ENCODE data around the gene YTHDC2.

GRCh38 chr5:113480243-113480642, 33.3 kb upstream of the YTHDC2 start:
- TF ChIP-seq GATA3 (IDR thresholded peaks at IDR 0.05; ENCODE audit: low read depth, low read length) = no peak
- no peak for TF ChIP-seq GATA2 (IDR thresholded peaks at IDR 0.05; ENCODE audit: low read depth, low read length)

All from SH-SY5Y (cell line).